Vagina (tissue), 2 donors: ENCODE data around the gene HS6ST3. TPM values are rescaled to one million over a fixed set of nuclear protein-coding genes. Genes with fewer than 3 reads are reported as not detected.
"Not testable (repeated sequence)": the region's sequence is repeated elsewhere in the genome, so short reads cannot be mapped to it uniquely, and the experiment has no call there.

Source experiments
- DNase-seq, 2 donors: peaks; one replicate each; pipeline ENCODE4 v3.0.0-alpha.2; 2017; ENCODE audit errors: extremely low spot score in 2 of 2
- H3K27ac ChIP-seq: fragments of 200-600 bp; sonication (generic); one replicate; pipeline ENCODE4 v1.5.1; 2019
- H3K27me3 ChIP-seq: fragments of 200-600 bp; sonication (generic); one replicate; pipeline ENCODE4 v1.5.1; 2019
- H3K36me3 ChIP-seq, 2 donors: fragments of 200-600 bp; sonication (generic); one replicate each; pipeline ENCODE4 v1.5.1; 2017 to 2019
- H3K4me1 ChIP-seq: fragments of 200-600 bp; sonication (generic); one replicate; pipeline ENCODE4 v1.5.1; 2019
- H3K4me3 ChIP-seq, 2 donors: fragments of 200-600 bp; sonication (generic); 1 replicate in 1 of 2; 2 replicates in 1 of 2; pipeline ENCODE4 v1.5.1; 2016 to 2019
- H3K9me3 ChIP-seq: fragments of 200-600 bp; sonication (generic); one replicate; pipeline ENCODE4 v1.5.1; 2019
- CTCF ChIP-seq, 3 experiments: fragments of 450-650 bp in 2 of 3; fragments of 200-600 bp in 1 of 3; sonication (generic) in 1 of 3; IDR thresholded peaks; one replicate each; pipeline ENCODE4 v1.5.1; 2017 to 2019; ENCODE audit warnings: antibody characterized with exemption in 3 of 3, mild to moderate bottlenecking in 2 of 3, moderate library complexity in 2 of 3
- POLR2A ChIP-seq, 2 donors: fragments of 450-650 bp; IDR thresholded peaks; one replicate each; pipeline ENCODE4 v1.6.1; 2017; ENCODE audit warnings: antibody characterized with exemption in 2 of 2, mild to moderate bottlenecking in 2 of 2, moderate library complexity in 2 of 2
- POLR2AphosphoS5 ChIP-seq, 2 donors: sonication (generic); formaldehyde crosslinking; IDR thresholded peaks; one replicate each; pipeline ENCODE4 v1.9.0; 2017; ENCODE audit warnings: antibody characterized with exemption in 2 of 2, mild to moderate bottlenecking in 2 of 2, low read depth in 1 of 2; ENCODE audit not compliant: insufficient read depth in 1 of 2
- intact Hi-C: fragments of 100-400 bp; cut with DNase I; formaldehyde crosslinking; loops from one replicate; pipeline ENCODE4 v1.15.1; 2023
- total RNA-seq: library from RNA; depleted of rRNA; stranded (reverse); fragments of >200 nt; gene quantifications from one replicate; pipeline ENCODE4 v1.2.3, GENCODE V29; 2016

Gene HS6ST3
- total RNA-seq, 1 donor from 2014 or later, result 0.49 TPM

- no peak overlapping the region for H3K4me3 ChIP-seq
- H3K27ac ChIP-seq, result no peak overlapping the region
- no peaks in the 10 kb centered on the region for H3K27me3 ChIP-seq
- H3K36me3 ChIP-seq, result no peaks in the 10 kb centered on the region
- DNase-seq, result no peak
- intact Hi-C loops, result no loop called here
- no peaks in the 10 kb centered on the region for H3K4me1 ChIP-seq
- TF ChIP-seq POLR2A (IDR thresholded peaks at IDR 0.05) (no peak), CTCF (IDR thresholded peaks at IDR 0.05) (no peak), POLR2AphosphoS5 (IDR thresholded peaks at IDR 0.05; ENCODE audit: insufficient read depth in 1 of 2, low read depth in 1 of 2) (no peak)
- H3K9me3 ChIP-seq, result no peaks in the 10 kb centered on the region
These were observed 681.8 kb downstream of the HS6ST3 start for GRCh38 chr13:96771486-96772367.

GRCh38 chr13:96772426-96772825, 682.5 kb downstream of the HS6ST3 start:
- DNase-seq, result no peak
- H3K4me1 ChIP-seq, result no peaks in the 10 kb centered on the region
- H3K36me3 ChIP-seq, result no peaks in the 10 kb centered on the region
- TF ChIP-seq POLR2A (IDR thresholded peaks at IDR 0.05), result no peak
- no peak for TF ChIP-seq CTCF (IDR thresholded peaks at IDR 0.05)
- TF ChIP-seq POLR2AphosphoS5 (IDR thresholded peaks at IDR 0.05; ENCODE audit: insufficient read depth in 1 of 2, low read depth in 1 of 2), result no peak
- H3K9me3 ChIP-seq, result no peaks in the 10 kb centered on the region
- H3K4me3 ChIP-seq, result no peak overlapping the region
- no peaks in the 10 kb centered on the region for H3K27me3 ChIP-seq
- intact Hi-C loops, result no loop called here
- H3K27ac ChIP-seq, result no peak overlapping the region

- H3K4me3 ChIP-seq, H3K36me3 ChIP-seq, H3K27ac ChIP-seq, DNase-seq, H3K9me3 ChIP-seq, intact Hi-C loops, H3K4me1 ChIP-seq, H3K27me3 ChIP-seq: not testable (repeated sequence)
These were observed 688.4 kb downstream of the HS6ST3 start for GRCh38 chr13:96778302-96778701.

GRCh38 chr13:96779691-96780090, 689.8 kb downstream of the HS6ST3 start:
- TF ChIP-seq POLR2AphosphoS5 (IDR thresholded peaks at IDR 0.05; ENCODE audit: insufficient read depth in 1 of 2, low read depth in 1 of 2) (no peak), POLR2A (IDR thresholded peaks at IDR 0.05) (no peak), CTCF (IDR thresholded peaks at IDR 0.05) (no peak)
- intact Hi-C loops, result no loop called here

DNA sequence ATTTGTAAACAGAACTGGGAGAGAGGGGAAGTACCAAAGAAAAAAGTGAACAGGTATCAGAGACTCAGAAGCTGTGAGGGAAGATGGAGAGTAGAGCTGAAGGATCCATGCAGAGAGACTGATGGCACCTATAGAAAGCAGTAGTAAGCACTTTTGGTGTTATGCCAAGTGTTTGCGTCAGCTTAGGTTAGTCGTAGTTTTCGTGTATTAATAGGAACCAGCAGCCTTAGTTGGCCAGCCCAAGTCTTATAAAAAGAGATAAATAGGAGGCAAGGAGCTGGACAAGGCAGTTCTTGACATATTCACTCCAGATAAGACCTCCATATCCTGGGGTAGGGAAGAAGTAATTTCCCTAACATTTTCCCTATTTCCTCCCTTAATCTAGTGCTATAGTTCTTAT, 690.2 kb downstream of the HS6ST3 start:
- Histone ChIP-seq H3K36me3 (no peaks in the 10 kb centered on the region), H3K9me3 (no peaks in the 10 kb centered on the region), H3K4me3 (no peak overlapping the region), H3K27ac (no peak overlapping the region), H3K4me1 (no peaks in the 10 kb centered on the region), H3K27me3 (no peaks in the 10 kb centered on the region)
- no peak for DNase-seq
- TF ChIP-seq POLR2A (IDR thresholded peaks at IDR 0.05) (no peak), POLR2AphosphoS5 (IDR thresholded peaks at IDR 0.05; ENCODE audit: insufficient read depth in 1 of 2, low read depth in 1 of 2) (no peak), CTCF (IDR thresholded peaks at IDR 0.05) (no peak)
- intact Hi-C loops, result no loop called here

More at GRCh38 chr13:96779691-96780090, 689.8 kb downstream of the HS6ST3 start:
- H3K36me3 ChIP-seq, result no peaks in the 10 kb centered on the region
- H3K27me3 ChIP-seq, result no peaks in the 10 kb centered on the region
- no peak overlapping the region for H3K27ac ChIP-seq
- no peaks in the 10 kb centered on the region for H3K9me3 ChIP-seq
- no peak overlapping the region for H3K4me3 ChIP-seq
- H3K4me1 ChIP-seq, result no peaks in the 10 kb centered on the region
- DNase-seq, result no peak
